GM12864 (cell line): ENCODE results near the gene SYMPK.

ENCODE experiments used
- DNase-seq: peaks from one replicate; pipeline ENCODE4 v3.0.0-alpha.2; 2011; ENCODE audit warnings: low read depth
- H3K4me3 ChIP-seq: 2 replicates; pipeline ENCODE4 v1.5.1; 2011; ENCODE audit warnings: mild to moderate bottlenecking, low read depth, low read length, control low read depth
- CTCF ChIP-seq: IDR thresholded peaks from 2 replicates; pipeline ENCODE4 v1.5.1; 2011; ENCODE audit warnings: low read depth, mild to moderate bottlenecking, moderate library complexity, low read length, control low read depth, inconsistent platforms; ENCODE audit errors: missing control alignments

SYMPK gene

GRCh38 chr19:45824041-45824471, 38.9 kb downstream of the SYMPK start:
- TF ChIP-seq CTCF = no peak
- DNase-seq = no peak
- H3K4me3 ChIP-seq = no peak overlapping the region

- TF ChIP-seq CTCF = no peak
- DNase-seq = no peak
Observed at GRCh38 chr19:45823182-45823581, 39.8 kb downstream of the SYMPK start.

GRCh38 chr19:45822716-45823115, 40.2 kb downstream of the SYMPK start:
- DNase-seq = no peak

More at GRCh38 chr19:45823182-45823581, 39.8 kb downstream of the SYMPK start:
- H3K4me3 ChIP-seq = no peak overlapping the region

GRCh38 chr19:45821570-45821969, 41.4 kb downstream of the SYMPK start:
- DNase-seq = no peak
- no peak overlapping the region for H3K4me3 ChIP-seq
- no peak for TF ChIP-seq CTCF

More at GRCh38 chr19:45822716-45823115, 40.2 kb downstream of the SYMPK start:
- TF ChIP-seq CTCF = no peak
- H3K4me3 ChIP-seq = no peak overlapping the region

- no peak for DNase-seq
- no peak overlapping the region for H3K4me3 ChIP-seq
- TF ChIP-seq CTCF = no peak
Observed at GRCh38 chr19:45821103-45821521, 41.8 kb downstream of the SYMPK start.

- no peak for DNase-seq
- H3K4me3 ChIP-seq = no peak overlapping the region
- no peak for TF ChIP-seq CTCF
Observed at GRCh38 chr19:45820413-45821102, 42.4 kb downstream of the SYMPK start.

- no peak for TF ChIP-seq CTCF
- H3K4me3 ChIP-seq = no peak overlapping the region
- DNase-seq = no peak
Observed at GRCh38 chr19:45819769-45820168, 43.2 kb downstream of the SYMPK start.
